Effector memory CD4-positive, alpha-beta T cell (primary cell): ENCODE results near the gene NPFFR2.
"Not testable (repeated sequence)": the region's sequence is repeated elsewhere in the genome, so short reads cannot be mapped to it uniquely, and the experiment has no call there.

Experiments
- DNase-seq, 3 donors: peaks; one replicate each; pipeline ENCODE4 v3.0.0-alpha.2; 2020
- H3K27ac ChIP-seq: 2 replicates; pipeline ENCODE4 v1.7.0; 2013; ENCODE audit warnings: mild to moderate bottlenecking, low read length, moderate library complexity; ENCODE audit not compliant: insufficient read depth, poor library complexity, severe bottlenecking
- H3K27me3 ChIP-seq: replicated peaks from 2 replicates; pipeline ENCODE4 v1.7.0; 2013; ENCODE audit warnings: mild to moderate bottlenecking, low read length; ENCODE audit not compliant: insufficient read depth, control insufficient read depth, poor library complexity, severe bottlenecking
- H3K36me3 ChIP-seq: 2 replicates; pipeline ENCODE4 v1.7.0; 2013; ENCODE audit warnings: mild to moderate bottlenecking, low read length, moderate library complexity; ENCODE audit not compliant: control insufficient read depth, insufficient read depth
- H3K4me1 ChIP-seq: 2 replicates; pipeline ENCODE4 v1.7.0; 2013; ENCODE audit warnings: low read length, mild to moderate bottlenecking; ENCODE audit not compliant: control insufficient read depth, insufficient read depth, poor library complexity, severe bottlenecking
- H3K4me3 ChIP-seq: 2 replicates; pipeline ENCODE4 v1.7.0; 2013; ENCODE audit warnings: low read length, low read depth, mild to moderate bottlenecking; ENCODE audit not compliant: insufficient read depth, poor library complexity, severe bottlenecking
- H3K9me3 ChIP-seq: 2 replicates; pipeline ENCODE4 v1.7.0; 2013; ENCODE audit warnings: mild to moderate bottlenecking, low read length, moderate library complexity; ENCODE audit not compliant: control insufficient read depth

The NPFFR2 gene

GRCh38 chr4:72152731-72153130 is 120.9 kb downstream of the NPFFR2 start:
- Histone ChIP-seq H3K4me3 (no peak overlapping the region), H3K36me3 (no peaks in the 10 kb centered on the region), H3K9me3 (no peaks in the 10 kb centered on the region), H3K27ac (no peak overlapping the region), H3K27me3 (no peaks in the 10 kb centered on the region), H3K4me1 (no peaks in the 10 kb centered on the region)
- DNase-seq = no peak

GRCh38 chr4:72153634-72154033 is 121.8 kb downstream of the NPFFR2 start:
- H3K9me3 ChIP-seq, H3K27ac ChIP-seq, DNase-seq, H3K4me3 ChIP-seq, H3K4me1 ChIP-seq, H3K27me3 ChIP-seq, H3K36me3 ChIP-seq: not testable (repeated sequence)

GRCh38 chr4:72169285-72169684 is 137.5 kb downstream of the NPFFR2 start:
- H3K36me3 ChIP-seq, H3K9me3 ChIP-seq, H3K27ac ChIP-seq, H3K4me1 ChIP-seq, DNase-seq, H3K4me3 ChIP-seq, H3K27me3 ChIP-seq: not testable (repeated sequence)

- no peaks in the 10 kb centered on the region for H3K27me3 ChIP-seq
- DNase-seq = no peak
- H3K4me3 ChIP-seq = no peak overlapping the region
- no peak overlapping the region for H3K27ac ChIP-seq
- no peaks in the 10 kb centered on the region for H3K36me3 ChIP-seq
- no peaks in the 10 kb centered on the region for H3K9me3 ChIP-seq
- H3K4me1 ChIP-seq = no peaks in the 10 kb centered on the region
Measured at GRCh38 chr4:72169861-72170260, 138.1 kb downstream of the NPFFR2 start.

GRCh38 chr4:72171761-72172160 is 140.0 kb downstream of the NPFFR2 start:
- Histone ChIP-seq H3K27me3 (no peaks in the 10 kb centered on the region), H3K9me3 (no peaks in the 10 kb centered on the region), H3K27ac (no peak overlapping the region), H3K4me1 (no peaks in the 10 kb centered on the region), H3K36me3 (no peaks in the 10 kb centered on the region), H3K4me3 (no peak overlapping the region)
- DNase-seq = no peak

GRCh38 chr4:72179342-72179741 is 147.5 kb downstream of the NPFFR2 start:
- no peak overlapping the region for H3K27ac ChIP-seq
- no peaks in the 10 kb centered on the region for H3K27me3 ChIP-seq
- H3K4me3 ChIP-seq = no peak overlapping the region
- H3K4me1 ChIP-seq = no peaks in the 10 kb centered on the region
- no peaks in the 10 kb centered on the region for H3K36me3 ChIP-seq
- no peaks in the 10 kb centered on the region for H3K9me3 ChIP-seq
- no peak for DNase-seq

GRCh38 chr4:72186714-72187113 is 154.9 kb downstream of the NPFFR2 start:
- no peaks in the 10 kb centered on the region for H3K27me3 ChIP-seq
- no peaks in the 10 kb centered on the region for H3K9me3 ChIP-seq
- H3K27ac ChIP-seq = no peak overlapping the region
- H3K4me3 ChIP-seq = no peak overlapping the region
- H3K36me3 ChIP-seq = no peaks in the 10 kb centered on the region
- H3K4me1 ChIP-seq = no peaks in the 10 kb centered on the region
- DNase-seq = no peak

GRCh38 chr4:72194046-72194445 is 162.2 kb downstream of the NPFFR2 start:
- Histone ChIP-seq H3K36me3 (no peaks in the 10 kb centered on the region), H3K27ac (no peak overlapping the region), H3K4me1 (no peaks in the 10 kb centered on the region), H3K9me3 (no peaks in the 10 kb centered on the region), H3K27me3 (no peaks in the 10 kb centered on the region), H3K4me3 (no peak overlapping the region)
- DNase-seq = no peak

- Histone ChIP-seq H3K4me1 (no peaks in the 10 kb centered on the region), H3K27ac (no peak overlapping the region), H3K36me3 (no peaks in the 10 kb centered on the region), H3K27me3 (no peaks in the 10 kb centered on the region), H3K9me3 (no peaks in the 10 kb centered on the region), H3K4me3 (no peak overlapping the region)
- DNase-seq = no peak
Measured at GRCh38 chr4:72194453-72194852, 162.7 kb downstream of the NPFFR2 start.
